NOMO-1 treated with dmso at 0.1 percent for 144 hours (cell line): ENCODE measurements around the gene NOSIP.
"Not testable (repeated sequence)": the region's sequence is repeated elsewhere in the genome, so short reads cannot be mapped to it uniquely, and the experiment has no call there.

Experiments
- DNase-seq: peaks from one replicate; lab custom pipeline; 2025; ENCODE audit not compliant: unreplicated experiment; lab: John Stamatoyannopoulos, UW

NOSIP gene, protein sequence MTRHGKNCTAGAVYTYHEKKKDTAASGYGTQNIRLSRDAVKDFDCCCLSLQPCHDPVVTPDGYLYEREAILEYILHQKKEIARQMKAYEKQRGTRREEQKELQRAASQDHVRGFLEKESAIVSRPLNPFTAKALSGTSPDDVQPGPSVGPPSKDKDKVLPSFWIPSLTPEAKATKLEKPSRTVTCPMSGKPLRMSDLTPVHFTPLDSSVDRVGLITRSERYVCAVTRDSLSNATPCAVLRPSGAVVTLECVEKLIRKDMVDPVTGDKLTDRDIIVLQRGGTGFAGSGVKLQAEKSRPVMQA

DNA sequence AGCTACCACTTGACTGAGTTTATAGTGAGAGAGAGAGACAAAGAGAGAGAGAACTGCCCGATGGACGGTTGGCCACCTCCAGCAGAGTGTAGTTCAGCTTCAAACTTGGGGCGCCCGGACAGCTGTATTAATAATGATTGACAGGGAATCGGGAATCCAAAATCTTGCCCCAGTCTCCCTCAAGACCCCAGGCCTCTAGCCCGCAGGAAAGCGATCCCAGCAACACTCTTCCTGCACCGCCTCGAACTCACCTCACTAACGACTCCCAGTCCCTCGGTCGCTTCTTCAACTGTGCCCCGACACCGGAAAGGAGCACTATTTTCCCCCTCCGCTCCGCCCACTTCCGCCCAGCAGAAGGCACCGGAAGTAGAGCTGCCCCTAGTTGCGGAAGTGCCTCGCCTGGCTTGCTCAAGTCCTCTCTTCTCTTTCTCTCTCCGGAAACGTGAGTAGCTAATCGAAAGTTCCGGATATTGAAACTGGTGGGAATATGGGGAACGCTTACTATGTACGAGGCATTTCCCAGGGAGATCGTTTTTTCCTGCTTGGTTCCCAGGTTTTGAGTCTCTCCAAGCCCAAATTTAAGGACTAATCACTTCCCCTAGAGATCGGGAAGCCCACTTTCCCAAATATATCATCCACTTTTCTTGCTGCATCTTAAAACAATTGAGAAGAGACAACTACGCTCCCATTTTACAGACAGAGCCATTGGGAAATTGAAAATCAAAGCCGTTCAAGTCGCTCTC, at the start of gene NOSIP:
Gene NOSIP, minus strand, starts transcription at position 293 of the 743 bp plus-strand sequence. CDS start 19,865 bp downstream, outside the sequence.
- peak; percentile 96 for DNase-seq

DNA sequence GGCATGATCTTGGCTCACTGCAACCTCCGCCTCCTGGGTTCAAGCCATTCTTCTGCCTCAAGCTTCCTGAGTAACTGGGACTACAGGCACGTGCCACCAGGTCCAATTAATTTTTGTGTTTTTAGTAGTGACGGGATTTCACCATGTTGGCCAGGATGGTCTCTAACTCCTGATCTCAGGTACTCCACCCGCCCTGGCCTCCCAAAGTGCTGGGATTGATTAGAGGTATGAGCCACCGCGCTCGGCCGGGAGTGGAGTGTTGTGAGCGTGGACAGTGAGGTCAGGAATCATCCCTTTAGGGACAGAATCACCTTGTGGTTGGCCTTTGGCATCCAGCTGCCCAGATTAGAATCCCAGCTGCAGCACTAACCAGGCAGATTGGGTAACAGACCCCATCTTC, 49.3 kb upstream of the NOSIP start:
- no peak for DNase-seq

DNA sequence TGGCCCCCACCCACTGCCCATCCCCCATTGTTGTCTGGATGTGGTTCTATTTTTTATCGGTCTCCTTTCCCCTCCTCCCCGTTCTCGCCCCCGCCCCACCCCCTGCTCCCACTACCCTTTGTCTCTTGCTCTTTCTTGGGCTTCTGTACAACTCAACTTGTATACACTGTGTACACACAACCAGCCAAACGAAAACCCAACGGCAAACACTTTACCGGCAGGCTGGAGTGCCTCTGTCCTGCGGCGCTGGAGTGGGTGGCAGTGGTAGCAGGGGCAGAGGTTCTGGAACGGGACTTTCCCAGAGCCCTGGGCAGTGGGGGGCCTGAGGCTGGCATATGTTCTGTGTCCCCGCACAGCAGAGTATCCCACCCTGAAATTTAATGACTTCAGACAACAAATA, 45.9 kb upstream of the NOSIP start:
- DNase-seq, result no peak

DNA sequence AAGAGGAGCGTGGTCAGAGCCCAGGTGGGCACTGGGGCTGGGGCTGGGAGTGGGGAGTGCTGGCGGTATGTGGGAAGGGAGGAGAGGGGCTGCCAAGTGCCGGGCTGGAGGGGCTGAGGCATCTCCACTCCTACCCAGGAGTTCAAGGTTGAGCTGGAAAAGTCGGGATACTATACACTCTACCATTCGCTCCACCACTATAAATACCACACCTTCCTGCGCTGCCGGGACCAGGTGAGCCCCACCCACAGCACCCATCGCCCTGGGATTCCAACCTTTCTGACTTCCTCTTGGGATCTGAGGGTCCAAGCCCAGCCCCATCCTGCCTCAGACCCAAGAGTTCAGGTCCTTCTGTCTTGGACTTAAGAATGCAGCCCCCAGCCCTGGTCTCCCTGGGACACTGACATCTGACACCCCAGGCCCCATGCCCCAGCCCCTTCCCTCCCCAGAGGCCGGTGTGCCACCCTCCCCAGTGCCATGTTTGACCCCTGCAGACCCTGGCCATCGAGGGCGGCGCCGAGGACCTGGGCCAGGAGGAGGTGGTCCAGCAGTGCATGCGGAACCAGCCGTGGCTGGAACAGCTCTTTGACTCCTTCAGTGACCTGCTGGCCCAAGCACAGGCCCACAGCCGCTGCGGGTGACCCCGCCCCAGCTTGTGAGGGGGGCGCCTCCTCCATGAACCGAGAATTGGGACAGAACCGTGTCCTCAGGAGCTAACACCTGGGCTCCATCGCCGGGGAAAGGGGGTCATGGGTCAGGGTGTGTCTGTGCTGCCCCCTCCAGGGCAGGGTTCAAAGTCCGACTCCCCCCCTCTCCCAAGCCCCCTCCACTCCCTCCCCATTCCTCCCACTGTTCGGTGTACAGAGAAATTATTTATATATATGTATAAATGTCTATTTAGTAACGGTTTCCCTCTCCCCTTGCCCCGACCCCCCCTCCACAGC, 44.9 kb upstream of the NOSIP start:
- no peak for DNase-seq

DNA sequence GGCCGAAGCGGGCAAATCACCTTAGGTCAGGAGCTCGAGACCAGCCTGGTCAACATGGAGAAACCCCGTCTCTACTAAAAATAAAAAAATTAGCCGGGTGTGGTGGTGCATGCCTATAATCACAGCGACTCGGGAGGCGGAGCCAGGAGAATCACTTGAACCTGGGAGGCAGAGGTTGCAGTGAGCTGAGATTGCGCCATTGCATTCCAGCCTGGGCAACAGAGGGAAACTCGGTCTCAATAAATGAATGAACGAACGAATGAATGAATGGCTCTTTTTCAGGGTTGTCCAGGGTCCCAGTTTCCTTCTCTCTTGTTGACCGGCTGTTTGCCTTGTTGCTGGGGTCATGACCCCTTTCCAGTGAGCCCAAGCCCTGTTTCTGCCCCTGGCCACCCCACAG, 37.5 kb upstream of the NOSIP start:
- DNase-seq, result not testable (repeated sequence)

DNA sequence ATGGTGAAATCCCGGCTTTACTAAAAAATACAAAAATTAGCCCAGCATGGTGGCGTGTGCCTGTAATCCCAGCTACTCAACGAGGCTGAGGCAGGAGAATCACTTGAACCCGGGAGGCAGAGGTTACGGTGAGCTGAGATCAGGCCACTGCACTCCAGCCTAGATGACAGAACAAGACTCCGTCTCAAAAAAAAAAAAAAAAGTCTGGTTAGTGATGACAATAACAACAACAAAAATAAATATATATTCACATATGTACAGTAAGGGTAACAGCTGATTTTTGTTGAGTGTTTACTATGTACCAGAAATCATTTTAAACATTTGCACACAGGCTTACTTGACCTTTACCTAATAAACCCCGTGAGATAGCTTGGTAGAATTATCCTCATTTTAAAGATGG, 36.6 kb upstream of the NOSIP start:
- no peak for DNase-seq

DNA sequence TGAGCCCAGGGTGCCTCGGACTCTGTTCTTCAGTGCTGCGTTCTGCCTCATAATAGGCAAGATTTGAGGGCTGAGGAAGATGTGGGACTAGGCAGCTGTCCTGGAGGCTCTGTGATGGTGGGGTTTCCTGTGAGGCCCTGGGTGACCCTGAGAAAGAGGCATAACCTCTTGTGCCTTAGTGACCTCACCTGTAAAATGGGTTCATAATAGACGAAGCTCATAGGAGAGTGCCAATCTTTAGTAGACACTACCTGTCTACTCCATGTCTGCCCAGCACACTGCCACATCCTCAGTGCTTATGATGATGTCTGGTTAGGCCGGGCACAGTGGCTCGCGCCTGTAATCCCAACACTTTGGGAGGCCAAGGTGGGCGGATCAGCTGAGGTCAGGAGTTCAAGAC, 36.2 kb upstream of the NOSIP start:
- no peak for DNase-seq

DNA sequence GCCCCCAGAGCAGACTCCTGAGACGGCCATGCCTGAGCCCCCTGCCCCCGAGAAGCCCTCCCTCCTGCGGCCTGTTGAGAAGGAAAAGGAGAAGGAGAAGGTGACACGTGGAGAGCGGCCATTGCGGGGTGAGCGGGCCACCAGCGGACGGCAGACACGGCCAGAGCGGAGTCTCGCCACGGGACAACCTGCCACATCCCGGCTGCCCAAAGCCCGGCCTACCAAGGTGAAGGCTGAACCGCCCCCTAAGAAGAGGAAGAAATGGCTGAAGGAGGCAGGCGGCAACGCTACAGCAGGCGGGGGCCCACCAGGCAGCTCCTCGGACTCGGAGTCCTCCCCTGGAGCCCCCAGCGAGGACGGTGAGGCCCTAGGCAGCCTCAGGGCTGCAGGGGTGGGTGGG, 35.5 kb upstream of the NOSIP start:
- DNase-seq, result no peak

DNA sequence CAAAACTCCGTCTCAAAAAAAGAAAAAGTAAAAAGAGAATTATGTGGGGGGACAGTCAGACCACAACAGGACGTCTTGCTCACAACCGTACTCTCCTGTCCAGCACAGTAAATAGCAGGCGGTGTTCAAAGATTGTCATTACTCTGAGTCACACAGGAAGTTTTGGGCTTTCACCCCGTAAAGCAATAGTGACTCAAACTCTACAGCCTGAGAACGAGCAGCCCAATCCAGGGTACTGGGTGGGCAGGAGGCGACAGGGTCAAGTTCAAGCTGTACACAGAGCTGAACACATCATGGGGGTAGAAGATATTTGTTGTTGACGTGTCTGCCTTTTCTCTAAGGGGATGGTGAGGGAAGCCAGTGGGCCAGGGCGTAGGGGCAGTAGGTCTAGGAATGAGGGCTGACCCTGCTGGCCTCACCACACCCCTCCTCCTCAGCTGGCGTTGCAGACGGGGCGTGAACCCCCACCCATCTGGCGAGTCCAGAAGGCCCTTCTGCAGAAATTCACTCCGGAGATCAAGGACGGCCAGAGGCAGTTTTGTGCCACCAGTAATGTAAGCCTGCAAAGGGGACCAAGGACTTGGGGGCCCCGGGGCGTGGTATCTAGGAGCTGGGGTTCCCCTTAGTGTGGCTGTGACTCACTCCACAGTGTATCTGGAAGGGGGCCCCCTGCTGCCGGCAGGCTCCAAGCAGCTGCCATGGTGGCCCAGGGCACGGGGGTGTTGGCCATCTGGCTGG, 33.9 kb upstream of the NOSIP start:
- no peak for DNase-seq

DNA sequence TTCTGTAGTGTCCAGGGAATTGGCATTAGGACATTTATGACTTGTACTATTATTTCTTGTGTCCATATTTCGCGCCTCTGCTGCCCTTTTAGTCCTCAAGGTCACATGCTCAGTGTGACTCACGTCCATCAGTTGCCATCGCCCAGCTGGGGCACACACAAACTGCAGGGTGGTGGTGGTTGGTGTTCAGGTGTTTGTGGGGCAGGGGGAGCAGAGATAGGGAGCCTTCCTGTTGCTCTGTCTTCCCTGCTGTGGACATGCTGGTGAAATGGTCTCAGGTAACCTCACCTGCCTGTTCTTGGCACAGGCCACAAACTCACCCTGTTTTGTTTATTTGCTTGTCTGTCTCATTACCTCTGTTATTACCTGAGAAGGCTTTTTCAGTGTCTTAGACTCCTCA, 33.0 kb upstream of the NOSIP start:
- DNase-seq, result no peak

DNA sequence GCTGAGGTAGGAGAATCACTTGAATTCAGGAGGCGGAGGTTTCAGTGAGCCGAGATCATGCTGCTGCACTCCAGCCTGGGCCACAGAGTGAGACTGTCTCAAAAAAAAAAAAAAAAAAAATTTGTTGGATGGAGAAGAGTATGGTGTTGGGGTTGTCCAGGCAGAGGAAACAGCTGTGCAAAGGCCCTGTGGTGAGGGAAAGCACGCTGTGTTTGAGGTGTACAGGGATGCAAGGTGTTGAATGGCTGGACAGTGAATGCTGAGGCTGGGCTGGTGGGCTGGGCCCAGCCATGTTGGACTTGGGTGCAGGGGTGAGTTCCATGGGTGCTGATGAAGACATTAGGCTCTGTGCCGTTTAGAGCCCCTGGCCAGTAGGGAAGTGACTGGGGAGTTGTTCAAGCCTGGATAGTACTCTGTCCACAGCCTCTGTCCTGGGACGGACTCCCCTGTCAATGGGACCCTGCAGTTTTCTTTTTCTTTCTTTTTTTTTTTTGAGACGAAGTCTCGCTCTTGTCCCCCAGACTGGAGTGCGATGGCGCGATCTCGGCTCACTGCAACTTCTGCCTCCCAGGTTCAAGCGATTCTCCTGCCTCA, 29.2 kb upstream of the NOSIP start:
- no peak for DNase-seq

DNA sequence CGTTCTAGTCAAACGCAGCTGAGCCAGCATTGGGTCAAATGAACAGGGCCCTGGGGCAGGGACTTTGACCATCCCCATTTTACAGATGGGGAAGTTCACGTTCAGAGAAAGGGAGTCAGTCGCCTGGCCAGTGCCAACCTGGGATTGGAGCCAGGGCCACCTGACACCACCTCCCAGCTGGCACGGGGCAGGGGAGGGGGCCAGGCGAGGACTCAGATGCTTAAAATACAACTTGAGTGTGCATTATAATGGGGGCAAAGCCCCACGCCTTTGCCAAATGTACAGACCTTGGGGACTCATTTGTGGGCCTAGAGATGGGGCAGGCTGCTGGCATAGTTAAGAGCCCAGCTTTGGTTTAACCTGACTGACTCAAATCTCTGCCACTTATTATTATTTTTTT, 25.2 kb upstream of the NOSIP start:
- DNase-seq, result no peak

DNA sequence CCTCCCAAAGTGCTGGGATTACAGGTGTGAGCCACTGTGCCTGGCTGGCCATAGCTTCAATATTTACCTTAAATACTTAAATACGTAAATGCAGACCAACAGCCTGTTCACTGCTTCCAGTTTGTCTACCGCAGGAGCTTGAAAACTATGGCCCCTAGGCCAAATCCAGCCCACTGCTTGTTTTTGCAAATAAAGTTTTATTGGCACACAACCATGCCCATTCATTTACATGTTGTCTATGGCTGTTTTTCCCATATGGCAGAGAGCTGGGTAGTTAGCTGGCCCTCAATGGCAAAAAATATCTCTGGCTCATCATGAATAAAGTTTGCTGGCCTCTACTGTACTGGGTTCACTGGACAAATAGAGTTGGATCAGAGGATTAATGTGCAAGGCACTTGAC, 22.4 kb upstream of the NOSIP start:
- DNase-seq, result no peak

DNA sequence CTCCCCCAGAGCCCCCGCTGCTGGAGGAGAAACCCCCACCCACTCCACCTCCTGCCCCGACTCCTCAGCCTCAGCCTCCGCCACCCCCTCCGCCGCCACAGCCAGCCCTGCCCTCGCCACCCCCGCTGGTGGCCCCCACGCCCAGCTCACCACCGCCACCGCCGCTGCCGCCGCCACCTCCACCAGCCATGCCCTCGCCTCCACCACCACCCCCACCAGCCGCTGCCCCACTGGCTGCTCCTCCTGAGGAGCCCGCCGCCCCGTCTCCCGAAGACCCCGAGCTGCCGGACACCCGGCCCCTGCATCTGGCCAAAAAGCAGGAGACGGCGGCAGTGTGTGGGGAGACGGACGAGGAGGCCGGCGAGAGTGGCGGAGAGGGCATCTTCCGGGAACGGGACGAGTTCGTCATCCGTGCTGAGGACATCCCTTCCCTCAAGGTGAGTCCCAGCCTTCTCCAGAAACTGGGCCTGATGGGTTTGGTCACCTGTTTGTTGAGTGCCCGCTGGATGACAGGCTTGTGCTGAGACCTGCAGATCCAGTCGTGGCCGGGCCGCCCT, 21.2 kb upstream of the NOSIP start:
- DNase-seq, result no peak

DNA sequence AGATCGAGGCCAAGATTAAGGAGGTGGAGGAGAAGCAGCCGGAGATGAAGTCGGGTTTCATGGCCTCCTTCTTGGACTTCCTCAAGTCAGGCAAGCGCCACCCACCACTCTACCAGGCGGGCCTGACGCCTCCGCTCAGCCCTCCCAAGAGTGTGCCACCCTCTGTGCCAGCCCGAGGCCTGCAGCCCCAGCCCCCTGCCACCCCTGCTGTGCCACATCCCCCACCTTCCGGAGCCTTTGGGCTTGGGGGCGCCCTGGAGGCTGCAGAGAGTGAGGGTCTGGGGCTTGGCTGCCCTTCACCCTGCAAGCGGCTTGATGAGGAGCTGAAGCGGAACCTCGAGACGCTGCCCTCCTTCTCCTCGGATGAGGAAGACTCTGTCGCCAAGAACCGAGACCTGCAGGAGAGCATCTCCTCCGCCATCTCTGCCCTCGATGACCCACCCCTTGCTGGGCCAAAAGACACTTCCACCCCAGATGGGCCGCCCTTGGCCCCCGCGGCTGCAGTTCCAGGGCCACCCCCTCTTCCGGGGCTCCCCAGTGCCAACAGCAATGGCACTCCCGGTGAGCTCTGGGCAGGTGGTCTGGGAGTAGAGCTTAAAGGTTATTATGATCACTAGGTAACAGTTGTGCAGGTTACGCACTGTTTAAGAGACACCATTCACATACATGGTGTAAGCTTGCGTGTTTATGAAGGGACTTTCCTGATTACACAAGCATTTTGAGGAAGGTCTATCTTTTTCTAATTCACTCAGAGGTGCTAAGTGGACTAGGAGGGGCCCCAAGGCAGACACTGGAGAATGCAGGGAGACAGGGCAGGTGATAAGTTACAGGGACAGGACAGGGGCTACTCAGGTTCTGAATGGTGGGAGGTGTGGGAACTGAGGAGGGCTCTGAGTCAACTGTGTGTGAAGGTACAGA, 19.3 kb upstream of the NOSIP start:
- DNase-seq, result no peak

DNA sequence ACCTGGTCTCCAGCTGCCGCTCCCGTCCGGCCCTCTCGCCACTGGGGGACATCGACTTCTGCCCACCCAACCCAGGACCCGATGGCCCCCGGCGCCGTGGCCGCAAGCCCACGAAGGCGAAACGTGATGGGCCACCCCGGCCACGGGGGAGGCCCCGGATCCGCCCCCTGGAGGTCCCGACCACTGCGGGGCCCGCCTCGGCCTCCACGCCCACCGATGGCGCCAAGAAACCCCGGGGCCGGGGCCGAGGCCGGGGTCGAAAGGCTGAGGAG, 17.3 kb upstream of the NOSIP start:
- DNase-seq, result no peak

DNA sequence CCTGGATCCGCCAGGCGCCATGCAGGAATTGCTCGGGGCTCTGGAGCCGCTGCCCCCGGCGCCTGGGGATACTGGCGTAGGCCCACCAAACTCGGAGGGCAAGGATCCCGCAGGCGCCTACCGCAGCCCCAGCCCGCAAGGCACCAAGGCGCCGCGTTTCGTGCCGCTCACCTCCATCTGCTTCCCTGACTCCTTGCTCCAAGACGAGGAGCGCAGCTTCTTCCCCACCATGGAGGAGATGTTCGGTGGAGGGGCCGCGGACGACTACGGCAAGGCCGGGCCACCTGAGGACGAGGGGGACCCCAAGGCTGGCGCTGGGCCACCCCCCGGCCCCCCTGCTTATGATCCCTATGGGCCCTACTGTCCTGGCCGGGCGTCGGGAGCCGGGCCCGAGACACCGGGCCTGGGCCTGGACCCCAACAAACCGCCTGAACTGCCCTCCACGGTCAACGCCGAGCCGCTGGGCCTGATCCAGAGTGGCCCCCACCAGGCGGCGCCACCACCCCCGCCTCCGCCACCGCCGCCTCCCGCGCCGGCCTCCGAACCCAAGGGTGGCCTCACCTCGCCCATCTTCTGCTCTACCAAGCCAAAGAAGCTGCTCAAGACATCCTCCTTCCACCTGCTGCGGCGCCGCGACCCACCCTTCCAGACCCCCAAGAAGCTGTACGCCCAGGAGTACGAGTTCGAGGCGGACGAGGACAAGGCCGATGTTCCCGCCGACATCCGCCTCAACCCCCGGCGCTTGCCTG, 16.8 kb upstream of the NOSIP start:
- no peak for DNase-seq

DNA sequence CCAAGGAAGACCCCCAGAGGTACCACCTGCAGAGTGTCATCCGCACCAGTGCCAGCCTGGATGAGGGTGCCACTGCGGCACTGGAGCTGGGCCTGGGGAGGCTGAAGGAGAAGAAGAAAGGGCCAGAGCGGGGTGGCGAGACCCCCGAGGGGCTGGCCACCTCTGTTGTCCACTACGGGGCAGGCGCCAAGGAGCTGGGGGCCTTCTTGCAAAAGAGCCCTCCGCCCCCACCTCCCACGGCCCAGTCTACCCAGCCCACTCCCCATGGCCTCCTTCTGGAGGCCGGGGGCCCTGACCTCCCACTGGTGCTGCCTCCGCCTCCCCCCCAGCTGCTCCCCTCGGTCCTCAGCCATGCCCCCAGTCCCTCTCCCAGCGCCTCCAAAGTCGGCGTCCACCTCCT, 16.1 kb upstream of the NOSIP start:
- DNase-seq, result no peak
